GM23338 (cell line): ENCODE data around the gene ALPL. TPM values are rescaled to one million over a fixed set of nuclear protein-coding genes. Genes with fewer than 3 reads are reported as not detected.
A peak's percentile ranks its signal among the peaks of the same experiment; 100 is the strongest.

ENCODE experiments used
- ATAC-seq: fragments of 200-7000 bp; cut with Tn5 transposase; 3 replicates; pipeline ENCODE4 v1.9.1; 2020
- DNase-seq: peaks from one replicate; pipeline ENCODE4 v3.0.0-alpha.2; 2015; ENCODE audit warnings: low spot score
- H2AFZ ChIP-seq: fragments of 200-600 bp; sonication (generic); 2 replicates; pipeline ENCODE4 v1.8.0; 2016; ENCODE audit warnings: antibody characterized with exemption, mild to moderate bottlenecking, moderate library complexity
- H3F3A ChIP-seq: fragments of 200-600 bp; sonication (generic); replicated peaks from 2 replicates; pipeline ENCODE4 v1.8.0; 2017; ENCODE audit warnings: antibody characterized with exemption, mixed run types, low read depth
- H3K27ac ChIP-seq: fragments of 200-600 bp; sonication (generic); 2 replicates; pipeline ENCODE4 v1.6.1; 2016; ENCODE audit warnings: low read depth
- H3K27me3 ChIP-seq: fragments of 200-600 bp; sonication (generic); 2 replicates; pipeline ENCODE4 v1.8.0; 2016; ENCODE audit warnings: mild to moderate bottlenecking, mixed run types, moderate library complexity; ENCODE audit not compliant: insufficient read depth
- H3K36me3 ChIP-seq: fragments of 200-600 bp; sonication (generic); 2 replicates; pipeline ENCODE4 v1.8.0; 2016; ENCODE audit warnings: mild to moderate bottlenecking; ENCODE audit not compliant: insufficient read depth
- H3K4me1 ChIP-seq: fragments of 200-600 bp; sonication (generic); 2 replicates; pipeline ENCODE4 v1.8.0; 2016; ENCODE audit warnings: mild to moderate bottlenecking, moderate library complexity; ENCODE audit not compliant: insufficient read depth
- H3K4me2 ChIP-seq: fragments of 200-600 bp; sonication (generic); 2 replicates; pipeline ENCODE4 v1.7.1; 2017; ENCODE audit warnings: mixed run types
- H3K4me3 ChIP-seq: fragments of 200-600 bp; sonication (generic); 2 replicates; pipeline ENCODE4 v1.6.1; 2016; ENCODE audit warnings: mixed run types
- H3K79me2 ChIP-seq: fragments of 200-600 bp; sonication (generic); replicated peaks from 2 replicates; pipeline ENCODE4 v1.8.0; 2017; ENCODE audit warnings: mild to moderate bottlenecking; ENCODE audit not compliant: insufficient read depth
- H3K9me2 ChIP-seq: fragments of 200-600 bp; sonication (generic); 2 replicates; pipeline ENCODE4 v1.8.0; 2017; ENCODE audit not compliant: insufficient read depth
- H4K20me1 ChIP-seq: fragments of 200-600 bp; sonication (generic); replicated peaks from 2 replicates; pipeline ENCODE4 v1.8.0; 2017; ENCODE audit warnings: mild to moderate bottlenecking; ENCODE audit not compliant: insufficient read depth
- H3K27ac Mint-ChIP-seq: 2 replicates; pipeline ENCODE4 v1.8.0; 2020; ENCODE audit warnings: inconsistent platforms, mild to moderate bottlenecking, moderate library complexity, mixed read lengths
- H3K27me3 Mint-ChIP-seq: 3 replicates; pipeline ENCODE4 v1.8.0; 2022; ENCODE audit warnings: low read depth, mild to moderate bottlenecking, moderate library complexity, mixed read lengths, inconsistent platforms; ENCODE audit not compliant: insufficient read depth, poor library complexity
- H3K36me3 Mint-ChIP-seq: 3 replicates; pipeline ENCODE4 v1.8.0; 2021; ENCODE audit warnings: low read depth, mild to moderate bottlenecking, inconsistent platforms, moderate library complexity, mixed read lengths
- H3K4me1 Mint-ChIP-seq: 3 replicates; pipeline ENCODE4 v1.8.0; 2020; ENCODE audit warnings: mild to moderate bottlenecking, inconsistent platforms, mixed read lengths
- H3K4me3 Mint-ChIP-seq: 3 replicates; pipeline ENCODE4 v1.8.0; 2021; ENCODE audit warnings: moderate library complexity, mild to moderate bottlenecking, inconsistent platforms, mixed read lengths
- H3K9me3 Mint-ChIP-seq: 3 replicates; pipeline ENCODE4 v1.8.0; 2020; ENCODE audit warnings: moderate library complexity, mild to moderate bottlenecking, inconsistent platforms, mixed read lengths
- STAT1 ChIP-seq: IDR thresholded peaks from one replicate; pipeline ENCODE4 v1.6.1; 2016; ENCODE audit warnings: antibody characterized with exemption; ENCODE audit not compliant: unreplicated experiment
- ZNF114 ChIP-seq: fragments of 250-450 bp; sonication (Bioruptor Pico); IDR thresholded peaks from 2 replicates; pipeline ENCODE4 v1.5.0; 2020; ENCODE audit warnings: mild to moderate bottlenecking, moderate library complexity
- polyA plus RNA-seq: library from polyadenylated mRNA; unstranded; fragments of >200 nt; fragmentation: Nextera tagmentation; extraction: Ambion mirVana; gene quantifications from 2 replicates; pipeline ENCODE4 v1.2.1, GENCODE V29; 2016
- total RNA-seq: library from RNA; depleted of rRNA; stranded (reverse); fragments of >200 nt; shearing (Covaris generic); gene quantifications from 2 replicates; pipeline ENCODE4 v1.2.3, GENCODE V29; 2014
- TF ChIP-seq, protein P1 (sequence below), 2 experiments: fragments of 200-600 bp in 1 of 2; sonication (generic) in 1 of 2; conservative IDR thresholded peaks; 2 replicates each; pipeline versions ENCODE4 v1.5.1 to v1.6.1; 2016 to 2017; ENCODE audit warnings: antibody characterized with exemption in 2 of 2, low read depth in 2 of 2, mild to moderate bottlenecking in 2 of 2, moderate library complexity in 1 of 2
- TF ChIP-seq, protein P2 (sequence below): IDR thresholded peaks from one replicate; pipeline ENCODE4 v1.6.1; 2018; ENCODE audit warnings: antibody characterized with exemption; ENCODE audit not compliant: unreplicated experiment
- TF ChIP-seq, protein P3 (sequence below): IDR thresholded peaks from 2 replicates; pipeline ENCODE4 v1.6.1; 2016; ENCODE audit warnings: antibody characterized with exemption

Gene ALPL
- total and polyA plus RNA-seq, 2 experiments from 2014 or later = 116 to 187 TPM

DNA sequence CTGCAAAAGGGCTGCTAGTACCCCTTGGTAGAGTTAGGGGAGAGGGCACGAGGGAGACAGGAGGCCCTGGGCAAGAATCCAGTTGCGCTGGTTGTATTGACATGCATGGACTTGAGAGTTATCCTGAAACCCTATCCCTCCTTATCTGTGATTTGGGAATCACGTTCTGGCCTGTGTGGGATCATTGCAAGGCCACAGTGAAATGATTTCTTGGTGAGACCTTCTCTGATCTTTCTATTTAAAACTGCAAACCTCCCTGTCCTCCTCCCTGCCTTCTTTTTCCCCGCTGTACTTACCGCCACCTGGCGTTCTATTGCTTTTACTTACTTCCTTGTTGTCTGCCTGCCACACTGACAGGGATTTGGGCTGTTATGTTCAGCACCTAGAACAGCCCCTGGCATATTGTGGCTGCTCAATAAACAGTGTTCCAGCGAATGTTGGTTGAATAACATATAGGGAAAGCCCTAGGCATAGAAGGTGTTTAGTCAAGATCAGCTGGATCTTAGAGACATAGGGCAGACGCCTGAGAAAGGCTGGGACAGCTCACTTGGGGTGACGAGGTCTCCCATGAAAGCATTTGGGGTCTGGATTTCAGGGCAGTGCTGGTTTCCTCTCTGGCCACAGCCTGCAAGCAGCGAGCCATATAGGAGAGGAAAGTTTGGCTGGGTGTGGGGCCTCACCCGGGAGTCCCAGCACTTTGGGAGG lies 25.6 kb downstream of the ALPL start:
- no peaks in the 10 kb centered on the region for H3K36me3 ChIP-seq
- Mint-ChIP-seq H3K27ac (no peak overlapping the region), H3K4me3 (no peak overlapping the region), H3K9me3 (no peaks in the 10 kb centered on the region), H3K36me3 (0 out of 3 replicates have a peak, but pooled peaks cover 5% of the 10 kb centered on the region), H3K27me3 (peaks cover 11% of the 10 kb centered on the region), H3K4me1 (peaks cover 49% of the 10 kb centered on the region)
- peaks cover 24% of the 10 kb centered on the region for H3K4me1 ChIP-seq
- H3K27me3 ChIP-seq = no peaks in the 10 kb centered on the region
- peak; percentile 70 for ATAC-seq
- H3K4me2 ChIP-seq = no peak overlapping the region
- no peak overlapping the region for H3K4me3 ChIP-seq
- H2AFZ ChIP-seq = no peak overlapping the region
- H3F3A ChIP-seq = peaks cover 3% of the 10 kb centered on the region
- H3K27ac ChIP-seq = no peak overlapping the region
- H3K79me2 ChIP-seq = peaks cover 52% of the 10 kb centered on the region
- TF ChIP-seq STAT1 (no peak), ZNF114 (CRISPR knock-in tag) (no peak)
- TF ChIP-seq, protein P1, sequence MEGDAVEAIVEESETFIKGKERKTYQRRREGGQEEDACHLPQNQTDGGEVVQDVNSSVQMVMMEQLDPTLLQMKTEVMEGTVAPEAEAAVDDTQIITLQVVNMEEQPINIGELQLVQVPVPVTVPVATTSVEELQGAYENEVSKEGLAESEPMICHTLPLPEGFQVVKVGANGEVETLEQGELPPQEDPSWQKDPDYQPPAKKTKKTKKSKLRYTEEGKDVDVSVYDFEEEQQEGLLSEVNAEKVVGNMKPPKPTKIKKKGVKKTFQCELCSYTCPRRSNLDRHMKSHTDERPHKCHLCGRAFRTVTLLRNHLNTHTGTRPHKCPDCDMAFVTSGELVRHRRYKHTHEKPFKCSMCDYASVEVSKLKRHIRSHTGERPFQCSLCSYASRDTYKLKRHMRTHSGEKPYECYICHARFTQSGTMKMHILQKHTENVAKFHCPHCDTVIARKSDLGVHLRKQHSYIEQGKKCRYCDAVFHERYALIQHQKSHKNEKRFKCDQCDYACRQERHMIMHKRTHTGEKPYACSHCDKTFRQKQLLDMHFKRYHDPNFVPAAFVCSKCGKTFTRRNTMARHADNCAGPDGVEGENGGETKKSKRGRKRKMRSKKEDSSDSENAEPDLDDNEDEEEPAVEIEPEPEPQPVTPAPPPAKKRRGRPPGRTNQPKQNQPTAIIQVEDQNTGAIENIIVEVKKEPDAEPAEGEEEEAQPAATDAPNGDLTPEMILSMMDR (conservative IDR thresholded peaks at IDR 0.05; ENCODE audit: low read depth in 2 of 2) = peak; percentile 66 to 79
- TF ChIP-seq, protein P2, sequence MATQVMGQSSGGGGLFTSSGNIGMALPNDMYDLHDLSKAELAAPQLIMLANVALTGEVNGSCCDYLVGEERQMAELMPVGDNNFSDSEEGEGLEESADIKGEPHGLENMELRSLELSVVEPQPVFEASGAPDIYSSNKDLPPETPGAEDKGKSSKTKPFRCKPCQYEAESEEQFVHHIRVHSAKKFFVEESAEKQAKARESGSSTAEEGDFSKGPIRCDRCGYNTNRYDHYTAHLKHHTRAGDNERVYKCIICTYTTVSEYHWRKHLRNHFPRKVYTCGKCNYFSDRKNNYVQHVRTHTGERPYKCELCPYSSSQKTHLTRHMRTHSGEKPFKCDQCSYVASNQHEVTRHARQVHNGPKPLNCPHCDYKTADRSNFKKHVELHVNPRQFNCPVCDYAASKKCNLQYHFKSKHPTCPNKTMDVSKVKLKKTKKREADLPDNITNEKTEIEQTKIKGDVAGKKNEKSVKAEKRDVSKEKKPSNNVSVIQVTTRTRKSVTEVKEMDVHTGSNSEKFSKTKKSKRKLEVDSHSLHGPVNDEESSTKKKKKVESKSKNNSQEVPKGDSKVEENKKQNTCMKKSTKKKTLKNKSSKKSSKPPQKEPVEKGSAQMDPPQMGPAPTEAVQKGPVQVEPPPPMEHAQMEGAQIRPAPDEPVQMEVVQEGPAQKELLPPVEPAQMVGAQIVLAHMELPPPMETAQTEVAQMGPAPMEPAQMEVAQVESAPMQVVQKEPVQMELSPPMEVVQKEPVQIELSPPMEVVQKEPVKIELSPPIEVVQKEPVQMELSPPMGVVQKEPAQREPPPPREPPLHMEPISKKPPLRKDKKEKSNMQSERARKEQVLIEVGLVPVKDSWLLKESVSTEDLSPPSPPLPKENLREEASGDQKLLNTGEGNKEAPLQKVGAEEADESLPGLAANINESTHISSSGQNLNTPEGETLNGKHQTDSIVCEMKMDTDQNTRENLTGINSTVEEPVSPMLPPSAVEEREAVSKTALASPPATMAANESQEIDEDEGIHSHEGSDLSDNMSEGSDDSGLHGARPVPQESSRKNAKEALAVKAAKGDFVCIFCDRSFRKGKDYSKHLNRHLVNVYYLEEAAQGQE = peak; percentile 55
- H4K20me1 ChIP-seq = peaks cover 36% of the 10 kb centered on the region
- H3K9me2 ChIP-seq = no peaks in the 10 kb centered on the region
- DNase-seq = peak; percentile 84

DNA sequence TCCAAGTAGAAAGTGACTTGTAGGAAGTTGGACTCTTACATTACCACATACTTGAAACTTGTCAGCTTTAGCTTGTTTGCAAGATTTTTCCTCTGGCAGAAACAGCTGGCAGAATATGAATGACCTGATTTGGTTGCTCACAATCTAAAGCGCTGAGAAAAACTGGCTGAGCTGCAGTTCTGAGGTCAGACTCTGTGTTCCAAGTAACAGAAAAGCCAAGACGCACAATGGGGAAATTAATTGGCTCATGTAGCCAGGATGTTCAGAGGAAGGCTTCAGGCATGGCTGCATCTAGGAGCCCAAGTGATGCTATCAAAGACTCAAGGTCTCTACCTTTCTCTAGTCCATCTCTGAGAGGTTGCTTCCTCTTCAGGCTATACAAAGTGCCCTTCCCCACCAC lies 27.0 kb downstream of the ALPL start:
- H4K20me1 ChIP-seq = peaks cover 40% of the 10 kb centered on the region
- no peaks in the 10 kb centered on the region for H3K9me2 ChIP-seq
- Mint-ChIP-seq H3K27me3 (peaks cover 11% of the 10 kb centered on the region), H3K4me3 (no peak overlapping the region), H3K9me3 (no peaks in the 10 kb centered on the region), H3K27ac (no peak overlapping the region), H3K4me1 (peaks cover 53% of the 10 kb centered on the region), H3K36me3 (no peaks in the 10 kb centered on the region)
- H3K27ac ChIP-seq = no peak overlapping the region
- H3K36me3 ChIP-seq = no peaks in the 10 kb centered on the region
- H3K79me2 ChIP-seq = peaks cover 53% of the 10 kb centered on the region
- H3K4me2 ChIP-seq = no peak overlapping the region
- DNase-seq (no peak), ATAC-seq (no peak)
- TF ChIP-seq, protein P3, sequence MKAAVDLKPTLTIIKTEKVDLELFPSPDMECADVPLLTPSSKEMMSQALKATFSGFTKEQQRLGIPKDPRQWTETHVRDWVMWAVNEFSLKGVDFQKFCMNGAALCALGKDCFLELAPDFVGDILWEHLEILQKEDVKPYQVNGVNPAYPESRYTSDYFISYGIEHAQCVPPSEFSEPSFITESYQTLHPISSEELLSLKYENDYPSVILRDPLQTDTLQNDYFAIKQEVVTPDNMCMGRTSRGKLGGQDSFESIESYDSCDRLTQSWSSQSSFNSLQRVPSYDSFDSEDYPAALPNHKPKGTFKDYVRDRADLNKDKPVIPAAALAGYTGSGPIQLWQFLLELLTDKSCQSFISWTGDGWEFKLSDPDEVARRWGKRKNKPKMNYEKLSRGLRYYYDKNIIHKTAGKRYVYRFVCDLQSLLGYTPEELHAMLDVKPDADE = no peak
- no peak overlapping the region for H2AFZ ChIP-seq
- H3K4me3 ChIP-seq = no peak overlapping the region
- peaks cover 3% of the 10 kb centered on the region for H3F3A ChIP-seq
- no peaks in the 10 kb centered on the region for H3K27me3 ChIP-seq
- H3K4me1 ChIP-seq = peaks cover 32% of the 10 kb centered on the region
